Immature natural killer cell (primary cell): ENCODE results near the gene SETD3. TPM values are rescaled to one million over a fixed set of nuclear protein-coding genes. Genes with fewer than 3 reads are reported as not detected.
A peak's percentile ranks its signal among the peaks of the same experiment; 100 is the strongest.

Experiments used
- DNase-seq, 3 donors: peaks; one replicate each; pipeline ENCODE4 v3.0.0; 2022; ENCODE audit warnings: mixed read lengths in 1 of 3
- H3K27ac Mint-ChIP-seq, 6 donors: one replicate each; pipeline ENCODE4 v1.8.0; 2020; ENCODE audit warnings: mixed read lengths in 6 of 6, mild to moderate bottlenecking in 5 of 6, inconsistent platforms in 4 of 6, moderate library complexity in 3 of 6
- H3K27me3 Mint-ChIP-seq, 3 donors: one replicate each; pipeline ENCODE4 v1.8.0; 2020 to 2021; ENCODE audit warnings: low read depth in 3 of 3, mild to moderate bottlenecking in 3 of 3, mixed read lengths in 3 of 3, moderate library complexity in 3 of 3, inconsistent platforms in 1 of 3
- H3K36me3 Mint-ChIP-seq, 3 donors: one replicate each; pipeline ENCODE4 v1.8.0; 2020; ENCODE audit warnings: mixed read lengths in 3 of 3, inconsistent platforms in 2 of 3, mild to moderate bottlenecking in 2 of 3
- H3K4me1 Mint-ChIP-seq, 2 donors: one replicate each; pipeline ENCODE4 v1.8.0; 2020; ENCODE audit warnings: inconsistent platforms in 2 of 2, mild to moderate bottlenecking in 2 of 2, mixed read lengths in 2 of 2, moderate library complexity in 1 of 2
- H3K4me3 Mint-ChIP-seq, 5 donors: one replicate each; pipeline ENCODE4 v1.8.0; 2020; ENCODE audit warnings: mild to moderate bottlenecking in 5 of 5, mixed read lengths in 5 of 5, inconsistent platforms in 3 of 5, moderate library complexity in 3 of 5
- H3K9me3 Mint-ChIP-seq, 6 donors: one replicate each; pipeline ENCODE4 v1.8.0; 2020; ENCODE audit warnings: mild to moderate bottlenecking in 6 of 6, mixed read lengths in 6 of 6, inconsistent platforms in 4 of 6, moderate library complexity in 3 of 6
- polyA plus RNA-seq, 3 donors: library from polyadenylated mRNA; unstranded; fragments of 300-500 nt; fragmentation: Illumina TruSeq; gene quantifications; one replicate each; pipeline ENCODE4 v1.2.3, GENCODE V29; 2021

Gene SETD3
- polyA plus RNA-seq, 3 donors from 2014 or later, result 60.8 to 112 (median 66.5) TPM

DNA sequence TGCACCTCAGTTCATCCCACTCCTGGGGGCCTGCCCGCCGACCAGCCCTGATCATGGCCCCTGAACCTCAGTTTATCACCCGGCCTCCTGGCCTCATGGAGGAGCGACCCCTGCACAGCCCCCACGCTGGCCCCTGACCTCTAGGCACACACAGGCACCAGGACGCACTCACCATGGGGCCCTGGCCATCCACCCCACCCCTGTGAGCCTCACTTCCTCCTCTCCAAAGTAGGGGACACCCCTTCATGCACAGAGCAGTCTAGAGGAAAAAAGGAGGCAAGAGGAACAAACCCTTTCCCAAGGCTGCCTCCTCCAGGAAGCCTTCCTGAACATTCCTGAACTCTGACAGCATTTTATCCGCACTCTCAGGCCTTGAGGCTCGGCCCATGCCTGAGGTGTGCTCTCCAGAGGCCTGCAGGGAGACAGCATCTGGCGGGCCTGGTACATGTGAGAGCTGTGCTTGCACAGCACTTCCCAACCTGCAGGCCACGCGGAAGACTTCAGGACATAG, 40.0 kb upstream of the SETD3 start:
- Mint-ChIP-seq H3K4me3 (no peak overlapping the region), H3K4me1 (no peaks in the 10 kb centered on the region), H3K27me3 (peaks cover 0 to 3% (median 3%) of the 10 kb centered on the region in 3 donors), H3K27ac (no peak overlapping the region), H3K9me3 (no peaks in the 10 kb centered on the region), H3K36me3 (no peaks in the 10 kb centered on the region)
- DNase-seq, result no peak

DNA sequence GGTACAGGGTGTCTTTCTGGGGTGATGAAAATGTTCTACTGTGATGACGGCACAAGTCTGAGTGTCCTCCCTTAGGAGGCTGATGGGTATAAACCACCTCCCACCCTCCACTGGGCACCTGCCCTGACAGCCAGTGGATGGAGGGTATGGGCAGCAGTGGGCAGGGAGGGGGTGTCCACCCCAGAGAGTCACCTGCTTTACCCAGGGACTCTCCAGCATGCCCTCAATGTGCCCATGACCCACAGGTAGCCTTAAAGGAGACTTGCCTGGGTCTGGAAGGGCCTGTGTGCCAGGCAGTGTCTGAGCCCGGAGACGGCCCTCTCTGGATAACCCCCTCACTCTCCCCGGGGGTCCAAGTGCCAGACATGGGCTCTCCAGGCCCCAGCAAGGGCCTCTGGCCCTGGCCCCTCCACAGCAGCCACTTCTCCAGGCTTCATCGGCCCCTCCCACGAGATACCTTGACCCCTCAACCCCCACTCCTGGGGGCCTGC, 39.3 kb upstream of the SETD3 start:
- H3K4me3 Mint-ChIP-seq, result no peak overlapping the region
- H3K27ac Mint-ChIP-seq, result no peak overlapping the region
- peaks cover 0 to 3% (median 3%) of the 10 kb centered on the region in 3 donors for H3K27me3 Mint-ChIP-seq
- no peaks in the 10 kb centered on the region for H3K4me1 Mint-ChIP-seq
- no peaks in the 10 kb centered on the region for H3K36me3 Mint-ChIP-seq
- no peaks in the 10 kb centered on the region for H3K9me3 Mint-ChIP-seq
- DNase-seq, result no peak

DNA sequence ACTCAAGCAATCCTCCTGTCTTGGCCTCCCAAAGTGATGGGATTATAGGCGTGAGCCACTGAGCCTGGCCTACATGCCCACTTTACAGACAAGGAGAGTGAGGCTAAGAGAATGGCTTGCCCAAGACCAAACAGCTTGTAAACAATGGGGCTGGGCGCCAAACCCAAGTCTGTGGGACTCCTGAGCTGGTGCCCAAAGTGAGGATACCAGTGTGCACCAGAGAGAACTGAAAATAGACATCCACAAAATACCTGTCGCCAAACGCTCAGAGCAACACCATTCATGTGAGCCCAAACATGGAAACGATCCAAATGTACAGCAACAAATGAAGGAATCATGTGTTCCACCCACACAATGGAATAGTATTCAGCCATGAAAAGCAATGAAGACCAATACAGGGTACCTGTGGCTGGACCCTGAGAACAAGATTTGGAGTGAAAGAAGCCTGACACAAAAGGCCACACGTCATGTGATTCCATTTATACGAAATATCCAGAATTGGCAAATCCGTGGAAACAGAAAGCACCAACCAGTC, 38.8 kb upstream of the SETD3 start:
- no peaks in the 10 kb centered on the region for H3K9me3 Mint-ChIP-seq
- DNase-seq, result no peak
- no peaks in the 10 kb centered on the region for H3K4me1 Mint-ChIP-seq
- peaks cover 3% of the 10 kb centered on the region in 3 donors for H3K27me3 Mint-ChIP-seq
- no peaks in the 10 kb centered on the region for H3K36me3 Mint-ChIP-seq
- H3K27ac Mint-ChIP-seq, result no peak overlapping the region
- H3K4me3 Mint-ChIP-seq, result no peak overlapping the region

DNA sequence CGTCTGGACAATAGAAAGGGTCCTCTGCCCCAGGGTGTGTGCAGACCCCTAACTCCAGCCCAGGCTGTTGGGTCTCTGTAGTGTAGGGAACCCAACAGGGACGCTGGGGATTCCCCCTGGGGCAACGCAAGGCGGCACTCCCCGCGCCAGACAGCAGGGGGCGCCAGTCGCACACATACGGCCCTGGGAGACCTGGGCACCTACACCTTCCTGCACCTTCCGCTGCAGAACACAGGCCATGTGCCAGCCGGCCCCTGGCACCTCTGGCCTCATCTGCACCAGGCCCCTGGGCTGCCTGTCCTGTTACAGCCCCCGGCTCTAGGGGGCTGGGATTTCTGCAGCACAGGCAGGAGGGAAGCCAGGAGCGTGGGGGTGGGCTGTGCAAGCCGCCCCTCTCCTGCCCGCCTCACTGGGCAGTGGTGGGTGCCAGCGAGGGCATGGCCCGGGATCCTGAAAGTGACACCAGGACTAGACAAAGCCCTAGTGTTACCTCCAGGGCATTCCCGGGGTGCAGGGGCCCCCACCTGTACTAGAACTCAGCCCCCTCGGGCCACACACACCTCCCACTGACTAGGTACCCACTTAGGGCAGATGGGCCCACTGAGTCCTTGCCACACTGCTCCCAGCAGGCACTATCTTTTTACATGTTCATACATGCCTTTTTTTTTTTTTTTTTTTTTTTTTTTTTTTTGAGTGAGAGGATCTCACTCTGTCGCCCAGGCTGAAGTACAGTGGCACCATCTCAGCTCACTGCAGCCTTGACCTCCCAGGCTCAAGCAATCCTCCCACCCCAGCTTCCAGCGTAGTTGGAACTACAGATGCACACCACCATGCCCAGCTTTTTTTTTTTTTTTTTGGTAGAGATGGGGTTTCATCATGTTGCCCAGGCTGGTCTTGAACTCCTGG, 38.0 kb upstream of the SETD3 start:
- H3K9me3 Mint-ChIP-seq, result no peaks in the 10 kb centered on the region
- peak; percentile 65 to 77 (median 72) for DNase-seq
- no peak overlapping the region for H3K4me3 Mint-ChIP-seq
- H3K4me1 Mint-ChIP-seq, result no peaks in the 10 kb centered on the region
- H3K27ac Mint-ChIP-seq, result no peak overlapping the region
- no peaks in the 10 kb centered on the region for H3K36me3 Mint-ChIP-seq
- H3K27me3 Mint-ChIP-seq, result peaks cover 2 to 6% (median 3%) of the 10 kb centered on the region in 3 donors

DNA sequence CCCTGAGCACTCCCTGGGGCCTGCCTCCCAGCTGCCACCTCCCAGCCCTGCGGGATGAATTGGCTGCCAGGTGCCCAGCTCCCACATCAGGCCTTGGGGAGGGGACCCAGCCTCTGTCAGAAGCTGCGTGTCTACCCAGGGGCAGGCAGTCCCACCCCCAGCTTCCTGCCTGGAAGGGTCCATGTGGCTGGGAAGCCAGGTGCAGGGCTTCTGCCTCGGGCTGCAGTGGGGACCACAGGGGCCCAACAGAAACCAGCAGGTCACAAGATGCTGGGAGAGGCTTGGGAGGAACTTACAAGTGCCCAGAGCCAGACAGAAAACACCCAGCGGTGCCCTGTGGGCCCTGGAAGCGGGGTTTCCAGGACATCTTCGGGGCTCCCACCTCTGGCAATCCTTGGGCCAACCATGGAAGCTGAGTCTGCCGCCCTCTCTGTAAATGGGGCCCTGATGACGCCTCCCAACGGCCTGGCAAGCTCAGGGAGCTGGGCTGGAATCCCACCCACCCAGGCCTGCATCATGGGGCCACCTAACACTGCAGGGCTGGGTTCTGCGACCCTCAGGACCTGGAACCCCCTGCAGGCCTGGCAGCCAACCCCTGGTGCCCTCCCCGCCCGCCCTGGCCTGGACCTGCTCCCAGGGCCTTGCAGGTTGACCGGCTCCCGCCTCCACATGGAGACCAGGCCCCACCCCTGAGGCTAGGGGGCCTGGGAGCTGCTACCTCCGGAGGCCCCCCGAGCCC, 37.2 kb upstream of the SETD3 start:
- Mint-ChIP-seq H3K36me3 (no peaks in the 10 kb centered on the region), H3K27ac (no peak overlapping the region), H3K9me3 (no peaks in the 10 kb centered on the region), H3K4me1 (no peaks in the 10 kb centered on the region), H3K4me3 (no peak overlapping the region), H3K27me3 (peaks cover 2 to 6% (median 3%) of the 10 kb centered on the region in 3 donors)
- DNase-seq, result no peak

DNA sequence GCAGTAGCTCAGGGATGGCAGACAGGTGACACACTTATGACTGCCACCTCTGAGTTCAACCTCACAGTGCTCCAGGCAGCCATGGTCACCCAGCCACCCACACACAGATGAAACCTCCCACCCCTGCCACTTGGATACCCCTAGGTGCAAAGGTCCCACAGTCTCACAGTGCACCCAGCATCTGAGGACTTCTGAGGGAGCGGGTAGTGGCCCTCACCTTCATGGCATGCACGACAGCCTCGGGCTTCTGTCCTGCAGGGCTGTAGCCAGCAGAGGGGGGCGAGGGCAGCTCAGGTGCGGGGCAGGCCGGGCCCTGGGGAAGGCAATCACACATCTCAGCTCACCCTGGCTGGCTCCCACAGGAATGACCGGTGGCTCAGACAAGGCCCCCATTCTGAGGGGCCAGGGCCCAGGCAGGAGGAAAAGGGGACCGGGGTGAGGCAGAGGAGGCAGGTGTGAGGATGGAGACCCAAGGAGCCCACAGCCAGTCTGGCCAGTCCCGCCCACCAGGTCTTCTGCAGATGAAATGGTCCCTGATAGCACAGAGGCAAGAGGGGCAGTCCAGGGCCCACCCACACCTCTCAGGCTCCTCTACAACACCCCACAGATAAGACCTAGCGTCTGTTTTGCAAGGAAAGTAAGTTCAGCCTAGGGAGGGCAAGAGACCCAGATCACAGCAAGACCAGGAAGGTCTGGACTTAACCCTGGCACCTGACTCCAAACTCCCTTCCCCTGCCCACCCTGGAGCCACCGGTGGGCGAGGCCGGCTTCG, 36.4 kb upstream of the SETD3 start:
- no peaks in the 10 kb centered on the region for H3K4me1 Mint-ChIP-seq
- H3K4me3 Mint-ChIP-seq, result no peak overlapping the region
- no peak overlapping the region for H3K27ac Mint-ChIP-seq
- peaks cover 2 to 6% (median 3%) of the 10 kb centered on the region in 3 donors for H3K27me3 Mint-ChIP-seq
- peaks cover 0 to 3% (median 0%) of the 10 kb centered on the region in 3 donors for H3K36me3 Mint-ChIP-seq
- H3K9me3 Mint-ChIP-seq, result no peaks in the 10 kb centered on the region
- no peak for DNase-seq

DNA sequence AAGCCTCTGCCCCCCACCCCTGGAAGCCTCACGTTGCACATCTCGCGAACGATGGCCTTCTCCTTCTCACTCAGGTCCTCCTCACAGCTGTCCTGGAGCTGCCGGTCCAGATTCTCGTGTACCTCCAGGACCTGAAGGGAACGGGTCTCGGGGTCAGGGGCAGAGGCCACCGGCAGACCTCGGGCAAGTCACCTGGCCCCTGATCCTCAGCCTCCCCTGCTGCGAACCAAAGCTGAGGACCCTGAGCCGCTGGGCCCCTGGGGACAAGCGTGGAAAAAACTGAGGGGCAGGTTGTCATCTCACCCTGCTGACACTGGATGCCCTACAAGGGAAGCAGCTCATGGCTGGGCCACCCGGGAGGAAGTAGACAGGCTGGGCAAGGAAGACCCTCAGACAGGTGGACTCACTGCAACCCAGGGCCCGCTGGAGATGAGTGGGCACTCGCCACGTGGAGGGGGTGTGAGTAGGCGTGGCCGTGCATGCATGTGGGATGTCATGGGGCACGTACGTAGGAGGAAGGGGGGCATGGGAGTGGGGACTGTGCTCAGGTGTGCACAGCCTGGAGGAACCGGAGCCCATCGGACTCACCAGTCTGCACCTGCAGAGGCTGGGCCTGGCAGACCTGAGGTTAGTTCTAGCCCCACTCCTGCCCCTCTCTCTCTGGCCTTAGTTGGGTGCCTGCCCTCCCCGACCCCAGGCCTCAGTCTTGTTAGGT, 35.7 kb upstream of the SETD3 start:
- Mint-ChIP-seq H3K27ac (no peak overlapping the region), H3K36me3 (peaks cover 0 to 3% (median 0%) of the 10 kb centered on the region in 3 donors), H3K27me3 (peaks cover 2 to 6% (median 3%) of the 10 kb centered on the region in 3 donors), H3K4me3 (no peak overlapping the region), H3K9me3 (no peaks in the 10 kb centered on the region), H3K4me1 (no peaks in the 10 kb centered on the region)
- no peak for DNase-seq

DNA sequence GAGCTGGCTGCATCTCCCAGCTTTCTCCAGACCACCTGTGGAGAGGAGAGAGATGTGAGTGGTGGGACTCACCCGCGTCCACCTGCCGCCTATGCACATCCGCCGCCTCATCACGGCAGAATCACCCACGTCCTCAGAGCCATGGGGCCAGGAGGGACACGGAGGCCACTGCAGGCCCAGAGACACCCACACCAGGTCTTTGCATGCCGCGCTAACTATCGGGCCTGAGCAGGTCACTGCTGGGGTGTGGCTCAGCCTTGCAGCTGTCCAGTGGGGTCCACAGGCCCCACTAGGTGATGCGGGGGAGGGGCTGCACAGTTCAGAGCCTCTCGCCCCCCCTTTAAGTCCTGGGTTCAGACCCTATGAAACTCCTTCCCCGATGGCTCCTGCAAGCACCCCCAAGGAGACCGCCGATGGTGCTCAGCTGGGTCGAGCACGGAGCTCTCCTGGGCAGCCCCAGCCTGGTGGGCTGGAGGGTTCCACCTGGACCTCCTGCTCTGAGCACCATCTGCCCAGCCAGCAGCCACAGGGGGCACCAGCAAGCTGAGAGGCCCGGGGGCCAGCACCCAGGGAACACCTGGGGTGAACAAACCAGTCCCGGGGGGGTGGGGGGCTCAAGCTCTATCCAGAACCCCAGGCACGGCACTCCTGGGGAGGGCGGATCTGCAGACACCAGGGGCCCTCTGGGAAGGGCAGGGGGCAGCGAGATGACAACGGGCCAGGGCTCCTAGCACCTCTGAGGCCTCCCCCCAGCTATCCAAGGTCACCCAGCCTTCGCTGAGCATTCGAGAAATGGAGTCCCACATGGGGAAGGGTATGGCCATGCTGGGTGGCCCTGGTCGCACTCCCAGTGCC, 34.9 kb upstream of the SETD3 start:
- Mint-ChIP-seq H3K4me1 (no peaks in the 10 kb centered on the region), H3K4me3 (no peak overlapping the region), H3K36me3 (peaks cover 0 to 3% (median 0%) of the 10 kb centered on the region in 3 donors), H3K27ac (no peak overlapping the region), H3K27me3 (peaks cover 0 to 6% (median 3%) of the 10 kb centered on the region in 3 donors), H3K9me3 (no peaks in the 10 kb centered on the region)
- DNase-seq, result no peak

DNA sequence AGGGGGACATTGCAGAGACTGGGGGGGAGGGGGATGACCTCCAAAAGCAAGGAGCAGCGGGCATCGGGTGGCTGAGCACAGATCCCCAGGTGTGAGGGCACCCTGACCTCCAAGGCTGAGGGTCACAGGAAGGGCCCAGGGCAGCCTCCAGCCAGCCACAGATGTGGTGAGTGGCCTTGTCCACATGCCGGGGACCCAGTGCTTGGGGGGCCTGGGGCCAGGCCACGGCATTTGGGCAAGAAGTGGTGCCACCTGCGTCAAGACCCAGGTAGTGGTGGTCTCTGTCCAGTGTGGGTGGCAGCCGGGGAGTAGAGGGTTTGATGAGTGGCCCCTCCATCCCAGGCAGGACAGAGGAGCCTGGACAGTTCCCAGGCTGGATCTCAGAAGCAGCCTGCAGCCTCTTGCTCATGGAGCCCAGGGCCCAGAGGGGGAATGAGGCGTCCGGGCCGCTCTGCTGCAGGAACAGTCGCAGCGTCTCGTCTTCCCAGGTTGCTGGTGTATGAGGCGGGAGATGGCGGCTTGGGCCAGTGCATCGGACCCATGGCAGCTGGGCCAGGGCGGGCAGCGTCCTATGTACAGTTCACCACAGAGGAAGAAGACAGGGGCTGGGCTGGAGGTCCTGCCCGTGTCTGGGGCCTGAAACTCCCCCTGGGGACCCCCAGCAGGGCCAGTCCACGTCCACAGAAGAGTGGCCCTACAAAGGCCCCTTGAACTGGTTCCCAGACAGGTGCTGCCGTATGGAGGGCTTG, 34.1 kb upstream of the SETD3 start:
- H3K4me3 Mint-ChIP-seq, result no peak overlapping the region
- H3K9me3 Mint-ChIP-seq, result no peaks in the 10 kb centered on the region
- H3K27me3 Mint-ChIP-seq, result peaks cover 0 to 6% (median 2%) of the 10 kb centered on the region in 3 donors
- DNase-seq, result no peak
- no peak overlapping the region for H3K27ac Mint-ChIP-seq
- H3K4me1 Mint-ChIP-seq, result no peaks in the 10 kb centered on the region
- H3K36me3 Mint-ChIP-seq, result peaks cover 0 to 3% (median 0%) of the 10 kb centered on the region in 3 donors

DNA sequence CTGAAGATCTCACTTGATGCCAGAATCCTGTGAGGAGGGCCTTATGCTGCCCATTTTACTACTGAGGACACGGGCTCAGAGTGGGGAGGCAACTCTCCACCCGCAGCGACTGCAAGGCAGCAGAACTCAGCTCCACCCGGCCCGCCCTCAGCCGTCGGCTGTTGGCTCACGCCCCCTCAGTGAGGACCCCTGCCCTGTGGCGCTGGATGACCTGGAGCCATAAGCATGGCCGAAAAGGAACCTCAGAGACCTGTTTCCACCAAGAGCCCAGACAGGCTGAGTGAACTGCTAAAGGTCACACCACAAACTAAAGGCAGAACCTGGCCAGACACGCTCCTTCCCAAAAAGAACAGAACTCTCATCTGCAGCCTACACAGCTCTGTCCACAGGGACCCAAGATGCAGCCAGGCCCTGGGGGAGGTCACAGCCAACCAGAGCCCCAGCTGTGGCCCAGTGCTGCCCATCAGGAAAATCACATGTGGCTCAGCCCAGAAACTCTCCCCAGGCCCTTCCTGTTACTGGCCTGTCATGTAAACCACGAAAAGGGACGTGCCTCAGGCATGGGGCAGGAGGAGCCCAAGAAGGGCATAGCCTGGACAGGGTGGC, 33.4 kb upstream of the SETD3 start:
- H3K4me3 Mint-ChIP-seq, result no peak overlapping the region
- peaks cover 0 to 6% (median 3%) of the 10 kb centered on the region in 3 donors for H3K27me3 Mint-ChIP-seq
- H3K9me3 Mint-ChIP-seq, result no peaks in the 10 kb centered on the region
- H3K27ac Mint-ChIP-seq, result peak overlapping the region in 3 of 6 donors; percentile 24 to 72 (median 40)
- H3K36me3 Mint-ChIP-seq, result peaks cover 0 to 9% (median 0%) of the 10 kb centered on the region in 3 donors
- H3K4me1 Mint-ChIP-seq, result no peaks in the 10 kb centered on the region
- DNase-seq, result no peak

DNA sequence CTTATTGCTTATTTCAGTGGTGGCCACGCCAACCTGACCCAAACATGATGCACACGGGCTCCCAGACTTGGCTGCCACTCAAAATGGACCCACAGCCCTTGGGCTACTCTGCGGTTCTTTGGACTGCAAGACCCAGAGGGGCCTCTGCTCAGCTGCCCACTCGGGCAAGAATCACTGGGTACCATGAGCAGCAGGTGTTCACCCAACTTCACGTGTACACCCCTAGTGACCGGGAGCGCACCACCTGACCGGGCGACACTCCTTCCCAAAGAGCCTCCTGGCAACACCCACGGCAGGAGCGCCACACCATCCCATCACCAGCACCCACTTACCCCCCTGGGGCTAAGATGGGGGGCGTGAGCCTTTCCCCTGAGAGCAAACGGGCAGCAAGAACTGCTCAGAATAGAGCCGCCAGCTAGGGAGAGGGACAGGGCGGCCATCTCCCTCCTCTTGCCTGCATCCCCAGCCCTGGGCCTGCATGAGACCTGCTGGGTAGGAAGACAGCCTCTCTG, 32.6 kb upstream of the SETD3 start:
- Mint-ChIP-seq H3K36me3 (peaks cover 0 to 15% (median 0%) of the 10 kb centered on the region in 3 donors), H3K4me3 (no peak overlapping the region), H3K9me3 (no peaks in the 10 kb centered on the region), H3K27me3 (peaks cover 3 to 9% (median 8%) of the 10 kb centered on the region in 3 donors), H3K4me1 (peaks cover 0 to under 1% of the 10 kb centered on the region in 2 donors), H3K27ac (peak overlapping the region in 1 of 6 donors; percentile 24)
- DNase-seq, result no peak
